ENCODE measurements around the gene FLT3.

DNA sequence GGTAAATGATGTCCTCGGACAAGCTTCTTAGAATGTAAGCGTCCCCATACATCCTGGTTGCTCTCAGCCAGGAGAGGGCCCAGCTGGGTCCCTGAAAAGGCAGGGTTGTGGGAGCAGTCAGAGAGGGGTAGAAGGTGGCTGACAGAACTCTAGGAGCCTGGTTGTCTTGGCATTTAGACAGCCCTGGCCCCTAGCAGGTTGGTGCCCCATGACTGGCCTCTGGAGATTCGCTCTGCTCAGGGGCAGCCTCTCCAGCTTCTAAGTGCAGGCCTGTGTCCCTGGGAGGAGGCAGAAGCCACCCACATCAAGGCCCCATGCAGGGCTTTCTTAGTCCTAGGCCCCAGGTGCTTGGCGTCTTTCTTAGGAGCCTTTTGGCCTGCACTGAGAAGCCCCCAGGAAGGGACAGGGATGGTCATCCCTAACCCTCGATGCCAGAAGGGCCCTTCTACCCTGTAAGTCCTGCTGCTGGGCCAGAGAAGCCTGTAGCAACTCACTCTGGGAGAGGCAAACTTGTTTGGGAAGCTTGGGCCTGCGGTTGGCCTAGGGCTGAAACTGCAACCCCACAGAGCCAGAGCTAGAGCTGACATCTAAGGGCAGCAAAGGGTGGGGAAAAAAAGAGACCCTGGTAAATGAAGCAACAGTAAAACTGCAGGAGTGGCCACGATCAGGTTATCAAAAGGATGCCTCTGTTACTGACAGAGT is 128.4 kb downstream of the FLT3 start:
- TF ChIP-seq POLR2A (IDR thresholded peaks at IDR 0.05) = no peak
- TF ChIP-seq, protein P1, sequence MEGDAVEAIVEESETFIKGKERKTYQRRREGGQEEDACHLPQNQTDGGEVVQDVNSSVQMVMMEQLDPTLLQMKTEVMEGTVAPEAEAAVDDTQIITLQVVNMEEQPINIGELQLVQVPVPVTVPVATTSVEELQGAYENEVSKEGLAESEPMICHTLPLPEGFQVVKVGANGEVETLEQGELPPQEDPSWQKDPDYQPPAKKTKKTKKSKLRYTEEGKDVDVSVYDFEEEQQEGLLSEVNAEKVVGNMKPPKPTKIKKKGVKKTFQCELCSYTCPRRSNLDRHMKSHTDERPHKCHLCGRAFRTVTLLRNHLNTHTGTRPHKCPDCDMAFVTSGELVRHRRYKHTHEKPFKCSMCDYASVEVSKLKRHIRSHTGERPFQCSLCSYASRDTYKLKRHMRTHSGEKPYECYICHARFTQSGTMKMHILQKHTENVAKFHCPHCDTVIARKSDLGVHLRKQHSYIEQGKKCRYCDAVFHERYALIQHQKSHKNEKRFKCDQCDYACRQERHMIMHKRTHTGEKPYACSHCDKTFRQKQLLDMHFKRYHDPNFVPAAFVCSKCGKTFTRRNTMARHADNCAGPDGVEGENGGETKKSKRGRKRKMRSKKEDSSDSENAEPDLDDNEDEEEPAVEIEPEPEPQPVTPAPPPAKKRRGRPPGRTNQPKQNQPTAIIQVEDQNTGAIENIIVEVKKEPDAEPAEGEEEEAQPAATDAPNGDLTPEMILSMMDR (IDR thresholded peaks at IDR 0.05) = no peak

All from heart left ventricle (tissue), 13 donors.